CD4-positive, alpha-beta T cell treated with Interleukin-6 at 100 ng/mL for 8 hours (primary cell): ENCODE results near the gene NHS.

ENCODE experiments used
- DNase-seq: peaks from one replicate; pipeline ENCODE4 v3.0.0-alpha.2; 2020; ENCODE audit warnings: mixed read lengths, low spot score

NHS gene

GRCh38 chrX:17736856-17737709 is 362.1 kb downstream of the NHS start, which contains the start of gene SCML1:
Gene SCML1 (plus strand): TSS chrX:17737493. CDS start chrX:17744187, 6,694 bp downstream.
- peak; percentile 88 for DNase-seq

GRCh38 chrX:17737710-17737985 is 362.6 kb downstream of the NHS start:
- no peak for DNase-seq

GRCh38 chrX:17737986-17738713 is 363.1 kb downstream of the NHS start:
- DNase-seq: peak; percentile 40

- DNase-seq: no peak
Measured at GRCh38 chrX:17738737-17739535, 363.9 kb downstream of the NHS start.

DNA sequence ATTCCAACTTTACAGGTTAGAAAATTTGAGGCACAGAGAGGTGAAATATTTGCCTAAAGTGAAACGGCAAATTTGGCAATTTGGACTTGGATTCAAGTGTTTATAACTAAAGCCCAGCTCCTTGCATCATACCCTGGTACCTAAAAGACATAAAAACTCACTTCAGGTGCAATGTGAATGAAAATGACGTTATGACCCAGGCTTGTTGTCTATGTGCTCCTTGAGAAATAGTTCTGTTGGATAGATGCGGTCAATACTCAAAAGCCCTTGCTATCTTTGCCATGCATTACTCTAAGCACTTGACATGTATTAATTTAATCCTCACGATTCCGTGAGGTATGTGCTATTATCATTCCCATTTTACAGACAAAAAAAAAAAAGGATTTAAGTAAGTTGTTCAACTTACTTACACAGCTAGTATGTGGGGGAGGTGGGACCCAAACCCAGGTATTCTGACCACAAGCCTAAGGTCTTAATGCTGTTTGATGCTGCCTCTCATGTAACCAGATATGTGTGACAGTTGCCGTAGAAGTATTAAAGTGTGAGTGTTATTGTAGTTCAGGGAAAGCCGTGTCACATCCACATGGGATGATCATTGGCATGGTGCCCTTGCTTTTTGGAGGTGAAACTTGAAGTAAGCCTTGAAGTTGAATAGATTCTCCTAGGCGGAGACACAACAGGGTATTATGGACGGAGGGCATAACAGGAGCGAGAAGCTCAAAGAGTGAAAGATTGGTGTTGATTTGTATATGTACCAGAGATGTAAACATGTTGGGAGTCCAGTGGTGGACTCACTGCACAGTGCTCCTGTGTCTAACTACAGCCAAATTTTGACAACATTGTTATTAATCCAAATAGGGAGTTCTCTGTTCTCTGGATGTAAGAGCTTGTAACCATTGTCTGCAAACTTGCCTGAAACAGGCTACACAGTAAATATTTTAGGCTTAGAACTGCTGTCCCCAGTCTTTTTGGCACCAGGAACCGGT is 365.4 kb downstream of the NHS start:
- DNase-seq: no peak

DNA sequence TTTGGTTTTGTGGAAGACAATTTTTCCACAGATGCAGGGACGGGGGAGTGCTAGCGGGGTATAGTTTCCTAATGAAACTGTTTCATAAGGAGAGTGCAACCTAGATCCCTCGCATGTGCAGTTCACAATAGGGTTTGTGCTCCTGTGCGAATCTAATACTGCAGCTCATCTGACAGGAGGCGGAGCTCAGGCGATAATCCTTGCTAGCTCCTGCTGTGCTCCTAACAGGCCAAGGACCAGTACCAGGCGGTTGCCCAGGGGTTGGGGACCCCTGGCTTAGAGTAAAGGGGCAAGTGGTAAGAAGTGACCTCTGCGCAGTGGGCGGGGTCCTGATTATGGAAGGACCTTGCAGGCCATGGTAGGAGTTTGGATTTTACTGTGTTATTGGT is 366.1 kb downstream of the NHS start:
- DNase-seq: no peak

- no peak for DNase-seq
Measured at GRCh38 chrX:17743913-17744312, 368.9 kb downstream of the NHS start.

GRCh38 chrX:17744896-17745523 is 370.0 kb downstream of the NHS start:
- DNase-seq: no peak

GRCh38 chrX:17747692-17748091 is 372.7 kb downstream of the NHS start:
- DNase-seq: no peak

GRCh38 chrX:17748684-17749083 is 373.7 kb downstream of the NHS start:
- no peak for DNase-seq

DNA sequence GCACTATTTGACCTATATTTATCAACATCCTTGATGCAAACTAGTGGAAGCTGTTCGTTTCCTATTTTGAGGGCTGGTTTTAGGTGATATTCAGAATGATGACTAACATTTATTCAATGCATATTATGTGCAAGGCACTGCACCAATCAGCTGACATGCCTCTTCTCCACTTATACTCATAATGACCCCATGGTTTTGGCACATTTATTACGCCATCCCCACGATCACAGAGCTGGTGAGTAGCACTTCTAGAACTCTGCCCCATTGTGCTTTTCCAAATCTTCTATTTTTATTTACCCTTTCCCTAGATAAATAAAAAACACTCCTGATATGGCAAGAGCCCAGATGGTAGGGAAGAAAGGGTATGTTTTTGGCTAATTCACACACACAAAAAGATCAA is 375.4 kb downstream of the NHS start:
- DNase-seq: no peak

DNA sequence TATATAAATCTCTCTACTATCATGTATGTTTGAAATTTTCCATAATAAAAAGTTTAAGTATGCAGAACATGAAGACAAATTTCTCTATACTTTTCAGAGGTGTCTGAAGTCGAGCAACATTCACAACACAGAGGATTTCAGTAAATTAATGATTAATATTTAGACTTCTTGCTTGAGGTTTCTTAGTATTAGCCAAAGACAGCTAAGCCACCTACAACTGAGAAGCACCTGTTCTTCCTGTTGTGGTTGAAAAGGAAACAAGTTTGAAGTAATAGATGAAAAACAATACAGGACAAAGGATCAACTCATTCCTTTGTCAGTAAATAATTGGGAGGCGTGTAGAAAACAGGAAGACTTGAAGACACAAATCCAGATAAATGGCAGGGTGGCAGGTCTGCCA is 383.4 kb downstream of the NHS start:
- DNase-seq: no peak

DNA sequence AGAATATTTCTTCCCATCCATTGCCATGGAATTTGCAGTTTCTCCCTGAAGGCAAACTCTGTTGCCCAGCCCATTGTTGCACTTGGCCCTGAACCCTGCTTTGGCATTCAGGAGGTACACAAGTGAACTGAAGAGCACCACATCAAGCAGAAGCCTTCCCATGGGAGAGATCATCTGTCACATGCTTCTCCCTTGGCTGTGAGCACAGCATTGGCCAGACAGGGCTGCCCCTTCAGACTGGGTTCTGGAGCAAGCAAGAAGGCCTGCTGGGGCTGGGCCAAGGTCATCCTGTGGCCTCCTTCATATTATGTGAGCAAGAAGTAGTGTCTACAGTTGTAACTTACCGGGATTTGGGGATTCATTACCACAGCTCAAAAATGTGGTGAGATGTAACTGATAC is 385.0 kb downstream of the NHS start:
- no peak for DNase-seq

DNA sequence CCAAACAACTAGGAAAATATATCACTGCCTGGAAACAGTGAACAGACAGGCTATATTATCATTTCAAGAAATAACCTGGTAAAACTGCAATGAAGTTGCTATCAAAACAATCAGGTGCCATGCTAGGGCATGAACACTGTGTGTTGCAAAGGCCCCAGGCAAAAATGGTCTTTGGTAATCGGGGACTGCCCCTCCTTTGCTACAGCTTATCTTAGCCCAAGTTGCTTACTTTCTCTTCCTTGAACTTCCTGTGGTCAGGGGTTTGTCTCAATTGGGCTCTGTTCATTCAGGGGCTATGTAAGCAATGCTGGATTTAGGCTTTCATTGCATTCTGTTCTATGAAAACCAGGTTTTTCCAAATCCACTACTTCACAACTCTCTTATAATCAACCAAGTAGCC is 392.7 kb downstream of the NHS start:
- no peak for DNase-seq

DNA sequence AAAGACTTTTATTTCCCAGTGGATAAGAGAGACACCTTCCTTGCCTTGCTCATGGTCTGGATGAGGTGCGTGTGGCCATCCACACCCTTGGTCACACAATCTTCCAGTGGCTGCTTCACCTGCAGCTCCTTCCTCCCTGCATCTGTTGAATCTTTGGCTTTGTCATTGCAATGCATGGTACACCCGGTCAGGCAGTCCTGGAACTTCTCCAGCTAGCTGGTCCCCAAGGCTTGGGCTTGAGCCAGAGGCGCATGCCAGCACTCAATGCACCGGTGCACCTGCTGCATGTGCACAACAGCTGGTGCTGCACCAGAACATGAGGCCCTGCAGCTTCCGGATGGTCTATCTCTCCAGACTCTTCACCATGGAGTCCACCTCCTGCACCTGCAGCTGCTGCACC is 394.0 kb downstream of the NHS start:
- DNase-seq: no peak

- DNase-seq: peak; percentile 19
Measured at GRCh38 chrX:17769701-17770269, 394.8 kb downstream of the NHS start.

DNA sequence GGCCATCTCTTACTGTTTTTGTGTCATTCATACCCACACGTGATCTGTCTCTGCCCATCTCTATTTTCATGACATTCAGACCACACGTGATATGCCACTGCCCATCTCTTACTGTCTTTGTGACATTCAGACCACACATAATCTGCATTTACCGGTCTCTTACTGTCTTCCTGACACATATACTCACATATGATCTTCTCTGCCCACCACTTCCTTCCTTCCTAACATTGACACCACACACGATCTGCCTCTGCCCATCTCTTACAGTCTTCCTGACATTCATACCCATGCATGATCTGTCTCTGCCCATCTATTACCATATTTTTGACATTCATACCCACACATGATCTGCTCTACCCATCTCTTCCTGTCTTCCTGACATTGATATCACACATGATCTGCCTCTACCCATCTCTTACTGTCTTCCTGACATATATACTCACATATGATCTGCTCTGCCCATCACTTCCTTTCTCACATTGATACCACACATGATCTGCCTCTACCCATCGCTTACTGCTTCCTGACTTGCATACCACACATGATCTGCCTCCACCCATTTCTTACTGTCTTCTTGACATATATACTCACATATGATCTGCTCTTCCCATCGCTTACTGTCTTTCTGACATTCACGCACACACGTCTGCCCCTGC is 398.3 kb downstream of the NHS start:
- DNase-seq: no peak

DNA sequence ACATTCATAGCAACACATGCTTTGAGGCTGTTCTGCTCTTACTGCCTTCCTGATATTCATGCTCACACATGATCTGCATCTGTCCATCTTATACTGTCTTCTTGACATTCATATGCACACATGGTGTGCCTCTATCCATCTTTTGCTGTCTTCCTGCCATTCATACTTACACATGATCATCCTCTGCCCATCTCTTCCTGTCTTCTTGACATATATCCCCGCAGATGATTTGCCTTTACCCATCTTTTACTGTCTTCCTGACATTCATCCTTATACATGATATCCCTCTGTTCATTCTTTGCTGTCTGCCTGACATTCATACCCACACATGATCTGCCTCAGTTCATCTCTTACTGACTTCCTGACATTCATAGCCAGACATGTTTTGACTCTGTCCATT is 399.1 kb downstream of the NHS start:
- no peak for DNase-seq

GRCh38 chrX:17778997-17779396 is 404.0 kb downstream of the NHS start:
- no peak for DNase-seq

DNA sequence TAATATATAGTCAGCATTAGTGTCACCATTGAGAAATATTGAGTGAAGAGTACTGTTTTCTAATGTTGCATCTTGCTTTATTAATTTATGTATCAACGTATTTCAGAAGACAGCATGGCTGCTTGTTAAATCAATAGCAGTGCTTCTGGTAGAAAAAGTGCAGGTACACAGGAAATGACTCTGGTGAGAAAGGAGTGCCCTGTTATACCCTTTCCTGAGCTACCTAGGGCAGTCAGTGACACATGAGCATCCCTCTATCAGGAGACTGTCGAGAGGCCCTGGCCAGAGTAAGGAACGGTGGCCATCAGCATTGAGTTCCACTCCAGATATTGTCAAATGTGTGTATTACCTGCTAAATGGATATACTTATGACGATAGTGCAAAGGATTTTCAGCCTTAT is 404.4 kb downstream of the NHS start:
- DNase-seq: no peak
